ENCODE measurements around the gene CCT5. TPM values are rescaled to one million over a fixed set of nuclear protein-coding genes. Genes with fewer than 3 reads are reported as not detected.

Gene CCT5
- total RNA-seq, 2 experiments from 2014 or later: 27.4 to 32.0 TPM

- Histone ChIP-seq H3K9me3 (ENCODE audit: control insufficient read depth in 1 of 2, insufficient read depth in 1 of 2, low read length in 2 of 2) (no peaks in the 10 kb centered on the region), H3K27ac (ENCODE audit: low read depth in 1 of 2, low read length in 2 of 2) (no peak overlapping the region), H3K27me3 (ENCODE audit: control insufficient read depth in 1 of 2, insufficient read depth in 2 of 2, low read length in 2 of 2) (no peaks in the 10 kb centered on the region), H3K4me1 (ENCODE audit: insufficient read depth, low read length) (peaks cover 2% of the 10 kb centered on the region), H3K36me3 (ENCODE audit: insufficient read depth, low read length) (peaks cover 61% of the 10 kb centered on the region), H3K4me3 (ENCODE audit: low read length) (no peak overlapping the region)
- ChIA-PET POLR2A (no interaction called here), CTCF (interaction anchor here (2.0 kb wide), 1 partner anchor 19 kb away, joined by 5 read pairs; no protein-coding TSS in a partner anchor)
- Mint-ChIP-seq H3K4me1 (ENCODE audit: low read depth) (no peaks in the 10 kb centered on the region), H3K9me3 (no peaks in the 10 kb centered on the region), H3K27me3 (no peaks in the 10 kb centered on the region), H3K27ac (no peak overlapping the region), H3K36me3 (ENCODE audit: low read depth) (peaks cover 65% of the 10 kb centered on the region), H3K4me3 (no peak overlapping the region)
- no peak for TF ChIP-seq CTCF (IDR thresholded peaks at IDR 0.05)
- DNase-seq (no peak), ATAC-seq (ENCODE audit: poor library complexity) (no peak)
- intact Hi-C loops (cut with DNase I, micrococcal nuclease): no loop called here
These were observed 14.5 kb downstream of the CCT5 start for GRCh38 chr5:10264604-10265003.

- Mint-ChIP-seq H3K36me3 (ENCODE audit: low read depth) (peaks cover 56% of the 10 kb centered on the region), H3K9me3 (no peaks in the 10 kb centered on the region), H3K27ac (no peak overlapping the region), H3K4me1 (ENCODE audit: low read depth) (no peaks in the 10 kb centered on the region), H3K4me3 (no peak overlapping the region), H3K27me3 (no peaks in the 10 kb centered on the region)
- ATAC-seq (ENCODE audit: poor library complexity): no peak
- POLR2A ChIA-PET: no interaction called here
- TF ChIP-seq CTCF (IDR thresholded peaks at IDR 0.05): no peak
- Histone ChIP-seq H3K36me3 (ENCODE audit: insufficient read depth, low read length) (peaks cover 52% of the 10 kb centered on the region), H3K4me1 (ENCODE audit: insufficient read depth, low read length) (no peaks in the 10 kb centered on the region), H3K4me3 (ENCODE audit: low read length) (no peak overlapping the region), H3K27ac (ENCODE audit: low read depth in 1 of 2, low read length in 2 of 2) (no peak overlapping the region), H3K27me3 (ENCODE audit: control insufficient read depth in 1 of 2, insufficient read depth in 2 of 2, low read length in 2 of 2) (peaks cover 0 to 3% of the 10 kb centered on the region in 2 experiments), H3K9me3 (ENCODE audit: control insufficient read depth in 1 of 2, insufficient read depth in 1 of 2, low read length in 2 of 2) (no peaks in the 10 kb centered on the region)
- CTCF ChIA-PET: interaction anchor here (2.0 kb wide), 1 partner anchor 19 kb away, joined by 5 read pairs; no protein-coding TSS in a partner anchor
- no peak for DNase-seq
- intact Hi-C loops (cut with DNase I, micrococcal nuclease): no loop called here
These were observed 15.4 kb downstream of the CCT5 start for GRCh38 chr5:10265245-10266109.

GRCh38 chr5:10266137-10266536 is 16.1 kb downstream of the CCT5 start:
- H3K27ac ChIP-seq (ENCODE audit: low read depth in 1 of 2, low read length in 2 of 2): no peak overlapping the region
- ATAC-seq (ENCODE audit: poor library complexity) (no peak), DNase-seq (no peak)
- H3K4me3 ChIP-seq (ENCODE audit: low read length): no peak overlapping the region
- H3K27me3 Mint-ChIP-seq: no peaks in the 10 kb centered on the region
- H3K9me3 Mint-ChIP-seq: no peaks in the 10 kb centered on the region
- no peak for TF ChIP-seq CTCF (IDR thresholded peaks at IDR 0.05)
- H3K9me3 ChIP-seq (ENCODE audit: control insufficient read depth in 1 of 2, insufficient read depth in 1 of 2, low read length in 2 of 2): no peaks in the 10 kb centered on the region
- ChIA-PET CTCF (interaction anchor here (2.0 kb wide), 1 partner anchor 18 kb away, joined by 5 read pairs; no protein-coding TSS in a partner anchor), POLR2A (no interaction called here)
- no peaks in the 10 kb centered on the region for H3K4me1 Mint-ChIP-seq (ENCODE audit: low read depth)
- H3K36me3 ChIP-seq (ENCODE audit: insufficient read depth, low read length): peaks cover 45% of the 10 kb centered on the region
- H3K4me3 Mint-ChIP-seq: no peak overlapping the region
- H3K36me3 Mint-ChIP-seq (ENCODE audit: low read depth): peaks cover 50% of the 10 kb centered on the region
- no peak overlapping the region for H3K27ac Mint-ChIP-seq
- intact Hi-C loops (cut with DNase I, micrococcal nuclease): no loop called here
- no peaks in the 10 kb centered on the region for H3K4me1 ChIP-seq (ENCODE audit: insufficient read depth, low read length)
- peaks cover 0 to 4% of the 10 kb centered on the region in 2 experiments for H3K27me3 ChIP-seq (ENCODE audit: control insufficient read depth in 1 of 2, insufficient read depth in 2 of 2, low read length in 2 of 2)

Measured in CD4-positive, alpha-beta T cell (primary cell).